ENCODE results near the gene UVSSA.
"Not testable (repeated sequence)": the region's sequence is repeated elsewhere in the genome, so short reads cannot be mapped to it uniquely, and the experiment has no call there.

The UVSSA gene

GRCh38 chr4:1330761-1331590, 16.0 kb upstream of the UVSSA start:
- no peak for DNase-seq (ENCODE audit: low spot score)

- no peak for DNase-seq (ENCODE audit: low spot score)
These were observed 15.2 kb upstream of the UVSSA start for GRCh38 chr4:1331591-1332353.

GRCh38 chr4:1332686-1333085, 14.3 kb upstream of the UVSSA start:
- DNase-seq (ENCODE audit: low spot score), result no peak

GRCh38 chr4:1333256-1333655, 13.8 kb upstream of the UVSSA start:
- no peak for DNase-seq (ENCODE audit: low spot score)

- not testable (repeated sequence) for DNase-seq (ENCODE audit: low spot score)
These were observed 13.0 kb upstream of the UVSSA start for GRCh38 chr4:1333851-1334578.

- no peak for DNase-seq (ENCODE audit: low spot score)
These were observed 12.5 kb upstream of the UVSSA start for GRCh38 chr4:1334579-1334895.

- DNase-seq (ENCODE audit: low spot score), result not testable (repeated sequence)
These were observed 11.7 kb upstream of the UVSSA start for GRCh38 chr4:1335193-1335883.

- no peak for DNase-seq (ENCODE audit: low spot score)
These were observed 10.9 kb upstream of the UVSSA start for GRCh38 chr4:1336088-1336491.

GRCh38 chr4:1337376-1337831, 9.6 kb upstream of the UVSSA start:
- no peak for DNase-seq (ENCODE audit: low spot score)

- no peak for DNase-seq (ENCODE audit: low spot score)
These were observed 8.9 kb upstream of the UVSSA start for GRCh38 chr4:1337951-1338751.

- DNase-seq (ENCODE audit: low spot score), result no peak
These were observed 8.1 kb upstream of the UVSSA start for GRCh38 chr4:1338752-1339414.

GRCh38 chr4:1339489-1339888, 7.5 kb upstream of the UVSSA start:
- no peak for DNase-seq (ENCODE audit: low spot score)

GRCh38 chr4:1340181-1340747, 6.7 kb upstream of the UVSSA start:
- no peak for DNase-seq (ENCODE audit: low spot score)

GRCh38 chr4:1340861-1341260, 6.1 kb upstream of the UVSSA start:
- DNase-seq (ENCODE audit: low spot score), result no peak

GRCh38 chr4:1342003-1342402, 5.0 kb upstream of the UVSSA start:
- DNase-seq (ENCODE audit: low spot score), result no peak

GRCh38 chr4:1344696-1345095, 2.3 kb upstream of the UVSSA start:
- DNase-seq (ENCODE audit: low spot score), result no peak

GRCh38 chr4:1345903-1346780, 866 bp upstream of the UVSSA start:
- peak; percentile 53 for DNase-seq (ENCODE audit: low spot score)

GRCh38 chr4:1347410-1347864, 429 bp downstream of the UVSSA start:
- DNase-seq (ENCODE audit: low spot score), result peak; percentile 66

- DNase-seq (ENCODE audit: low spot score), result no peak
These were observed 1.1 kb downstream of the UVSSA start for GRCh38 chr4:1348014-1348513.
